GM18870 (cell line): Measurements from ENCODE around the gene DET1.
"Not testable (repeated sequence)": the region's sequence is repeated elsewhere in the genome, so short reads cannot be mapped to it uniquely, and the experiment has no call there.

ENCODE experiments used
- ATAC-seq: cut with Tn5 transposase; IDR thresholded peaks from one replicate; pipeline ENCODE4 v1.9.1; 2021; ENCODE audit warnings: moderate library complexity; ENCODE audit not compliant: unreplicated experiment

Gene DET1

GRCh38 chr15:88541111-88541510 lies 5.4 kb downstream of the DET1 start:
- not testable (repeated sequence) for ATAC-seq

- not testable (repeated sequence) for ATAC-seq
Observed at GRCh38 chr15:88540350-88540749, 6.1 kb downstream of the DET1 start.

DNA sequence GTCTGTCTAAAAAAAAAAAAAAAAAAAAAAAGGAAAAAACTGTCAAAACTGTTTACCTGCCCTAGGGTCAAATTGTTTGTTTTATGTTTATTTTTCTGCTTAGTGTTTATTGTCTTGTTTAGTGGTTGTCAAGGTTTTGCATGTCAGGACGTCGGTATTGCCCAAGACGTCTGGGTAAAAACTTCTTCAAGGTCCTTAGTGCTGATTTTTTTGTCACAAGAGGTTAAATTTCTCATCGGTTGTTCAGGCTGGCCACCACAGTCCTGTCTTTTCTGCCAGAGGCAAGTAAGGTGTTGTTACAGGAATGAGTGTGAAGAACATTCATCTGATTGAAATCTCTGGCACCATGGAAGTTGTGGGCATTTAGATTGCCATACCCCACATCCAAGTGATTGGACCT lies 7.0 kb downstream of the DET1 start:
- ATAC-seq = no peak

DNA sequence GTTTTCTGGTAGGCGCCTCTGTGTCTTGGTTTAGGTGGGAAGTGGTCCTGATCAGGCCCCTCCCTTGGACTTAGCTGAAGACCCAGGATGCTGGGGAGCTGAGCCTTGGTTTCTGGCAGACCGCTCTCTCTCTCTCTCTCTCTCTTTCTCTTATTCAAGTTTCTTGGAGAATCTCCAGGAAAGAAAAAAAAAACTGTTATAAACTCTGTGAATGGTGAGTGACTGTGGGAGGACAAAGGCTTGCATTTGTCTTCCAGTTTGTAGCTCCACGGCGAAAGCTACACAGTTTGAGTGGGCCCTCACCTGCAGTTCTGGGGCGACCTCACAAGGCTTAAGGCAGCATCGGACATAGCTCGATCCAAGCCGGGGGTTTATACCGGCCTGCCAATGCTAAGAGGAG lies 7.5 kb downstream of the DET1 start:
- ATAC-seq = no peak

DNA sequence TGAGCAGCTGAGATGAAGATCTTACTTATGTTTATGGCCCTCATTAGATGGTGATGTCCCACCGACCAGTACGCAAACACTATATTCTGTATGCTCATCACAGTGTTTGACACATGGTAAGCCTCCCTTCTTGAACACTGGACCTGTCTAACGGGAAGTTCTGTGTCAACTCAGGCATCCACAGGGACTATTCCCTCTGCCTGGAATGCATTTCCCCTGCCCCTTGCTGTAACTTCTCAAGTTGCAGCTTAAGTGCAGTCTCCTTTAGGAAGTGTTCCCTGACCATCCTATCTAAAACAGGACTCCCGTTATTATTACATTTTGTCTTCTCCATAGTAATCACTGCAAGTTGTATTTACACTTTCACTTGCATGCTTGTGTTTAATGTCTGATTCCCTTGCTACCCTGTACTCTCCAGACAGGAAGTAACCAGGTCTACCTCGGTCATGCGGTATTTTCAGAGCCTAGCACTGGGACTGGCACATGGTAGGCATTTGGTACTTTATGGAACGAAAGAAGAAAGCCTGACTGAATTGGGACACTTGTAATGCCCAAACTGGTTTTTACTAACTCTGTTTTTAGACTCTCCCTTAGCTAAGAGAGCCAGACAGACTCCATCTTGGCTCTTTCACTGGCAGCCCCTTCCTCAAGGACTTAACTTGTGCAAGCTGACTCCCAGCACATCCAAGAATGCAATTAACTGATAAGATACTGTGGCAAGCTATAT lies 8.7 kb downstream of the DET1 start:
- ATAC-seq = no peak

GRCh38 chr15:88535607-88536313 lies 10.7 kb downstream of the DET1 start:
- ATAC-seq = no peak

- ATAC-seq = no peak
Observed at GRCh38 chr15:88535100-88535499, 11.4 kb downstream of the DET1 start.

DNA sequence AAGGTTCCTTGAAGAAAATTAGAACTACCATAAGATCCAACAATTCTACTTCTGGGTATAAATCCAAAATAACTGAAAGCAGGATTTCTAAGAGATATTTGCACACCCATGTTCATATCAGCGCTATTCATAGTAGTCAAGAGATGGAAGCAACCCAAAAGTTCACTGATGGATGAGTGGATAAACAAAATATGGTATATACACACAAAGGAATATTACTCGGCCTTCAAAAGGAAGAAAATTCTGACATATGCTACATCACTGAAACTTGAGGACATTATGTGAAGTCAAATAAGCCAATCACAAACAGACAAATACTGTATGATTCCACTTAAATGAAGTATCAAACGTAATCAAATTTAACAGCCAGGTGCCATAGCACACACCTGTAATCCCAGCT lies 13.1 kb downstream of the DET1 start:
- ATAC-seq = no peak

GRCh38 chr15:88529021-88529630 lies 17.4 kb downstream of the DET1 start:
- ATAC-seq = no peak

DNA sequence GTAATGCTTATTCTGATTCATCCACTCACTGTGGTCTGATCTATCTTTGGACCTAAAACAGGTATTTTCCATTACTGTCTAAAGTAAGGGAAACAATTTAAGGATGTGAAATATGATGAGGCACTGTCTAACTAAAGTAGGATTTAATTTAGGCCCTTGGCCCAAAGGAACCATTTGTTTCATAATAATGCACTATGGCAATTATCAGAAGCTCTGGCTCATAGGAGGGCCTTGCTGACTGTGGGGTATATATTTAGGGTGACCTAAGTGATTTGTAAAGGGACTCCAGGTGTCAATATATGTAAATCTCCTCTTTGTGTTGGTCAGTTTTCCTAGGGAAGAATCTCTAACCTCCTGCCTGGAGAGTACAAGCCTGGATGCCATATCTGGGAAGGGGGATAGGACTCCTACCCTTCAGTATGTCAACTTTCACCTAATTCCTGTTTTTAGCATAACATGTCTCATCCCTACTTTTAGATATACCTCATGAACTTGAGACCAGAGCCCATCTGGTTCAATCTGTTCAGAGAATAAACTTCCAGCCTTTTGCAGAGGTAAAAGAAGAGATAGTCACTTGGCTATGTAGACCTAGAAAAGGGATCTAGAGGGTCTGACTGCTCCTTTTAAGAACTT lies 20.1 kb downstream of the DET1 start:
- ATAC-seq = no peak

GRCh38 chr15:88525418-88525817 lies 21.1 kb downstream of the DET1 start:
- ATAC-seq = no peak

DNA sequence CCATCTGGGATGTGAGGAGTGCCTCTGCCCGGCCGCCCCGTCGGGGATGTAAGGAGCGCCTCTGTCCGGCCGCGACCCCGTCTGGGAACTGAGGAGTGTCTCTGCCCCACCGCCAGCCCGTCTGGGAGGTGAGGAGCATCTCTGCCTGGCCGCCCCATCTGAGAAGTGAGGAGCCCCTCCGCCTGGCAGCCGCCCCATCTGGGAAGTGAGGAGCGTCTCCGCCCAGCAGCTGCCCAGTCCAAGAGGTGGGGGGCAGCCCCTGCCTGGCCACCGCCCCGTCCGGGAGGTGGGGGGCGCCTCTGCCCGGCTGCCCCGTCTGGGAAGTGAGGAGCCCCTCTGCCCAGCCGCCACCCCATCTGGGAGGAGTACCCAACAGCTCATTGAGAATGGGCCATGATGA lies 22.4 kb downstream of the DET1 start:
- not testable (repeated sequence) for ATAC-seq

- ATAC-seq = no peak
Observed at GRCh38 chr15:88518903-88519302, 27.6 kb downstream of the DET1 start.

- ATAC-seq = no peak
Observed at GRCh38 chr15:88513195-88513594, 33.3 kb downstream of the DET1 start.

DNA sequence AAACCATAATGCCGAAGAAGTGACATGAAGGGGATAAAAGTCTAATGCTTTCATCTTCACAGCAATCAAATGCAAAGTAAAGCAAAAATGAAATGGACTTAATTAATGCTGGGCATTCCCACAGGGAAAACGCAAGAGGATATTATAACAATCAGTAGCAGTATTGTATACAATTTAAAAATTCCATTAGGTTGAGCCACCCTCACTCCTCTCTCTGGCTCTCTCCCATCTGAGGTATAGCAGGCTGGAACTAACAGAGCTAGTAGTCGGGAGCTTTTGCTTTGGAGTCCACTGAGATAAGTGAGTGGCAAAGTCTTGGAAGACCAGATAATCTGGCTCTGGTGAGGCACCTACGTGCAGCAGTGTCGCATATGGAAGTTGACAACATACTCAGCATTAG lies 33.9 kb downstream of the DET1 start:
- ATAC-seq = no peak

DNA sequence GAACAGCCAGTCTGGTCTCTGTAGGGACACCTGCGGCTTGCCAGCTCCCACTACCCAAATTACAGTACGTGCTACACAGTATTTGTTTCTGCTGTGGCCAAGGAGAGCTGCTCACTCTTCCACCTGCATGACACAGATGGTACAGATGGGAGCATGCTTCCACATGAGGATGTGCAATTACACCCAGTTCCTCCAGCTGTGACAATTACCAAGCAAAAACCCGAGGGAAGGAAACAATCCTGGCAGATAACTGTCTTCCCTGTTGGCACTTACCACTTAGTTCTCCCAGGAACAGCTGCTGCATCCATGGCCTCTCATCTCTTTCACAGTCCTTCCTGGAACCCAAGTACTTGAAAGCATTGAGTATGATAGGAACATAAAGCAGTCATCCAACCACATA lies 34.4 kb downstream of the DET1 start:
- ATAC-seq = no peak

- no peak for ATAC-seq
Observed at GRCh38 chr15:88511161-88511560, 35.3 kb downstream of the DET1 start.

DNA sequence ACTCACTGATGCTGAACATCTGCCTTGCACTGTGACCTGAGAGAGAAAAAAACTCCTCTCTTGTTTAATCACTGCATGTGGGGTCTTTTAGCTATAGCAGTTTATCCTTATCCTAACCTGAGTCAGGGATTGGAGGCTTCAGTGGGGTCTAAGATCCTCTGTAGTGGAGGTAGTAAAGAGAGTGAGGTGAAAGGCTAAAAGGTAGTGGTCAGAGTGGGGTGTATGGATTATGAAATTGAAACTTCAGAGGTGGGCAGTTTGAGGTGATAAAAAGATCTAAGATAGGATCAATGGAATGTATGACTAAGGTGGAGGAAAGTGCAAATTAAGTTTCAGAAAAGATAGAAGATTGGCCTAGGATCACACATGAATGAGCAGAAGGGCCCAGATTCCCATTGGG lies 36.5 kb downstream of the DET1 start:
- ATAC-seq = peak; percentile 56

DNA sequence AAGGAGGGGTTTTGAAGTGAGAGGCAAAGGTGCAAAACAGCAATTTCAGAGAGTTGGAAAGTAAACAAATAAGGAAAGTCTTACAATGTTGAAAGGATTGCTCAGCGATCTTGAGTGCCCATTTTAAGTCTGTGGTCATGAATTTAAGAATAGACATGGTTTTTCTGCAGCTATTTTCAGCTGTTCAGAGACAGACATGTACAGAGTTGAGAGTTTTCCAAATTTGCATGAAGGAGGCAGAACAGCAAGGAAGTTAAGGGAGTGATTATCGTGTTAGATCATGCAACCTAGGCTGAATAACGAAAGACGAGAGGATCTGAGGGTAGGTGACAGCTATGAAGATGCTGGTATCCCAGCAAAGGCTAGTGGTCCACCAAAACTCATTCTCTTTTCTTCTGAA lies 37.2 kb downstream of the DET1 start:
- ATAC-seq = no peak

DNA sequence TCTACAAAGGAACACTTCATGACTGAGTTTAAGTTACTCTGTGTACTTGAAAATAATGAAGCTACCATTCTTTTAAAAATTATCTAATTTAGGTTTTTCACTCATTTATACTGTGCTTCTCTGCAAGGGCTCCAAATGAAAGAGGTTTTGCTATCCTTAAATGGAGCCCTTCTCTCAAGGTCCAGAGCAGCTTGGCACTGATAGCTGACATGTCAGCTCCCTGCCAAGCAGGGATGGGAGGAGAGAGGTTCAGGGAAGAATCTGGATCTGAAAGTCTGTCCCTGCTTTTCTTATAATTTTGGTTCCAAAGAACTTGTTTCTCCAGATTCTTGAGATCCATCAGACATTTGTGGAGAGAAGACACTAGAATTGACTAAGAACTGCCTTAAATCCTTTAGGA lies 39.9 kb downstream of the DET1 start:
- ATAC-seq = no peak

DNA sequence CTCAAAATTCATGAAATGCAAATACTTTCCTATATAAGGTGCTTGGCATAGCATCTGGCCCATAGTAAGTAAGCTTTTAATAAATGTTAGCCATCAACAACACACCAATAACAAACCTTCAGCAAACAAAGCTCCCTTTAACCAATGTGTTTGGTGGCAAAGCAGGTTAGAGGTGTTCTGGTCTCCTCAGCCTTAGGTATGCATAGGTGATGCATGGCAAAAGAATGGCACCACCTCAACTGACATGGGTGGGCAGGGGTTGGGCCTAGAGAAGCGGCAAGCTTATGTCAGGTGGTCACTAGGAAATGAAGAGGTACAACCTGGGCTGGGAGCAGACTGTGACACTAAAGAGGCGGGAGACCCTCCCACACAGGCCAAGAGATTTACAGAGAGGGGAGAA lies 40.8 kb downstream of the DET1 start:
- ATAC-seq = no peak

GRCh38 chr15:88504445-88504844 lies 42.0 kb downstream of the DET1 start:
- ATAC-seq = no peak
